PC-9 (cell line): ENCODE results near the gene CCDC201.

Experiments used
- CTCF ChIP-seq: fragments of 200-600 bp; sonication (generic); conservative IDR thresholded peaks from 2 replicates; pipeline ENCODE4 v1.6.1; 2017; ENCODE audit warnings: mixed run types, antibody characterized with exemption, mild to moderate bottlenecking, moderate library complexity
- EZH2 ChIP-seq: fragments of 200-600 bp; sonication (generic); IDR thresholded peaks from 2 replicates; pipeline ENCODE4 v1.8.0; 2017; ENCODE audit warnings: antibody characterized with exemption, low read depth

DNA sequence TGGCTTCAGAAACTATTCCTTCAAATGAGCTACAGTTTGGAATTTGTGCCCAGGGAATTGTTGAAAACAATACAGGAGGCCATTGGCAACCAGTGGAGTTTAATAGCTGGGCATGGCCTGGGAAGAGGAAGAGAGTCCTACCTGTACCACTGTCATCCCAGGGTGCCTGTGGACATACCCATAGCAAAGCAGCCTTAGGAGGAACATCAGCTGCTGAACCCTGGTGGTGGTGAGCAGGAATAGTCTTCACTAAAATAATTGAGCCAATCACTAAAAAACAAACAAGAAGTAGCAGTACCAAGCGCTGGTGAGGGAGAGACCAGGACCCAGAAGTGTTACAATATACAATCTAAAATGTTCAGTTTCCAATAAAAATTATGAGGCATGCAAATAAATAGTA, 29.9 kb upstream of the CCDC201 start:
- TF ChIP-seq EZH2 (no peak), CTCF (peak; percentile 33; the same call in 1 of the 2 replicates)
